HG02885 (cell line): ENCODE results near the gene BNIP3.
"Not testable (repeated sequence)": the region's sequence is repeated elsewhere in the genome, so short reads cannot be mapped to it uniquely, and the experiment has no call there.

ENCODE experiments used
- ATAC-seq: cut with Tn5 transposase; IDR thresholded peaks from one replicate; pipeline ENCODE4 v1.9.1; 2021; ENCODE audit warnings: mild to moderate bottlenecking; ENCODE audit not compliant: unreplicated experiment, poor library complexity

The BNIP3 gene

DNA sequence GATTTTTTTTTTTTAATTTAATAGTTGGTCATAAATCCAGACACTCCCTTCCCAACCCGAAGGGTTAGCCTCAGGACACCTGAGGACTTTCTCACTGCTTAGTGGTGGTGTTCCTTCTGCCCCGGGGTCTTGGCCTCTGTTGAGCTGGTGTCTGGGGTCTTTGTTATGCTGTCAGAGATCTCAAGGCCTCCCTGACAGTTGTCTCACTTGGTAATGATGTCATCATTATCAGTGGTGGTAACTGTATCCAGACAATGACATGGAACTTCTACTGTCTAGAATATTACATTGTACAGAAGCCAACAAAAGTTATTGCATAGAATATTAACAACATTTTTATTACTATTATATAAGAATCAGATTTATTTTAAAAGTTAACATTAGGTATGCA, 48.0 kb downstream of the BNIP3 start:
- ATAC-seq = no peak

DNA sequence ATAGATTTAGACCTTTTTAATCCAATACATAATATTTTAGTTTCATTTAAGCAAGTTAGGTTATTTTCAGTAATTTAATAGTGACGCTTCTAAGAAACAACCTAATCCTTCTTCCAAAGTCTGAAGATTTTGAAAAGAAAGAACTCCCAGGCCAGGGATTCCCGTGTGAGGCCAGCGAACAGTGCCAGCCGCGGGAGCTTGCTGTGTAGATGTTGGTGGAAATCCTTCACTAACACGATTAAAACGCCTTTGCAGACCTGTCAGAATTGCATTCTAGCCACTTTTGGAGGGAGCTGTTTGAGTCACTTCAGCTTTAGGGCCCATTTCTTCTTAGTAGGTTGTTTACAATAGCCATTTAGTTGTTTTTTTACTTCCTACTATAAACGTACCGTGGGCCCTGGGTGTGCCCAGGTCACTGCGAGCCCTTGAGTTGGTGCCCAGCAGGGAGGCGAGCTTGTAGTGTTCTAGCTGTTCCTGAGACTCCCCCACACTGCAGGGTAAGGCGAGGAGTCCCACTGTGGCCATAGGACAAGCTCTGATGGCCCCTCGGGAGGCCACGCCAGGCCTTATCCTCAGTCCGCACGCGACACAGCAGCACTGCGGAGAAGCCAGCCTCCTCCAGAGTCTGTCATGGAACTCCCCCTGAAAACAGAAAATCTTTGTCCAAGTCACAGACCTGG, 48.6 kb downstream of the BNIP3 start:
- ATAC-seq = no peak

DNA sequence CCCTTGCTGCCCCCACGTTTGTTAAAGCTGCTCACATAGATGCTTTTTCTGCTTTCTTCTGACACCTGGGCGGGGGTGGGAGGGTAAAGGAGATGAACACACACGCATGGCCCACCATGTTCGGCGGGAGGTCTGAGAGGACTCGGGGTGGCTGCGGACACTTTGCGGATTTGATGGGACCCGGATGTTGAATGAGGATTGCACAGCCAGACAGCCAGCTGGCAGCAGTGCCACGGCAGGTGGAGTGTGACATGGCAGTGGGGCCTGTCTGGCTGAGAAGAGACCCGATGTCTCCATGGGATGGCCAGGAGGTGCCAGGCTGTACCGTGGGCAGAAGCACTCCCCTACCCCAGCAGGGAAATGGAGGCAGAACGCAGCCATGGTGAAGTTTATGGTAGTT, 49.7 kb downstream of the BNIP3 start:
- ATAC-seq = no peak

DNA sequence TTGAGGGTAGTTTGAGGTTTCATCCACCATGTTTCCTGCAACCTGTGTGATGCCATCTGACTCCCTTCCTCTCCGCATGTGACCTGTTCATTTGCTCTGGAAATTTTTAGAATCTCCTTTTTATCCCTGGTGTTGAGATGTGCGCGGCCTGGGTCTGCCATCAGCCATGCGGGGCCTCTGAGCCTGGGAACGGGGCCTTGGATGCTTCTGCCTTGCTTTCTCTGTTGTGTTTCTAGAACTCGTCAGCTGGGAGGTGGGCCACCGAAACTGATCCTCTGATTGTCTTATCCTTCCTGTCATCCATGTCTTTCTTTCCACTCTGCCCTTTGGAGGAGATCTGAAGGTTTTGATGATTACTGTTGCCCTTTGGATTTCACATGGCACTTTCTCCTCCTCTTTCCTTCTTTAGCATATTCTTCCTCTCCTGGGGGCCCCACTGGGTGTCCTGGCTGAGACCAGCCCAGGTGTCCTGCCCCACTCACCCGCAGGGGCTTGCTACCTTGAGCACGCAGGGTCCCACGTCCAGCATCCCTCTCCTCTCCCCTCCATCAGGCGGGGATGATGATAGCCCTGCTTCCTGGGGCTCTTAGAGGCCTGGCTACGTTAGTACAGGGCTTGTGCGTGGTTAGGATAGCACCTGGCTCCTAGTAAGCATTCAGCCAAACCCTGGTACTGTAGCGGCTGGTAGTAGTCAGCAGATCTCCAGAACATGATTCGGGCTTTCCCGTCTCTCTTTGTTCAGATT, 51.0 kb downstream of the BNIP3 start:
- no peak for ATAC-seq

DNA sequence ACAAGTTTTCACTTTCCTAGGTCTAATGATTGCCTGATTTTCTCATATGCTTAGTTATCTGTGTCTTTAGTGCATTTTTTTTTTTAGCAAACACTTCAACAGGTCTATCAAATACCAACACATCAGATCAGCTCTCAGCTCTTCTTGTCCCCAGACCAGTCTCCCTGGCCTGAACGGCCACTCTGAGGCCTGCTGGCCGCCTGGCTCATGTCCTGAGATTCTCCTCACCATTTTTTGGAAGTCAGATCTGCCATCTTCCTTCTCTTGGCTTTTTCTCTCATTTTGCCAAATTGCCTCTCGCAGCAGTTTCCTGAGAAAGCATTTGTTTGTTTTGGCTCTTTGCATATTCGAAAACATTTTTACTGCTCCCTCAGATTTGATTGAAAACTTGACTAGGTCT, 51.6 kb downstream of the BNIP3 start:
- no peak for ATAC-seq

DNA sequence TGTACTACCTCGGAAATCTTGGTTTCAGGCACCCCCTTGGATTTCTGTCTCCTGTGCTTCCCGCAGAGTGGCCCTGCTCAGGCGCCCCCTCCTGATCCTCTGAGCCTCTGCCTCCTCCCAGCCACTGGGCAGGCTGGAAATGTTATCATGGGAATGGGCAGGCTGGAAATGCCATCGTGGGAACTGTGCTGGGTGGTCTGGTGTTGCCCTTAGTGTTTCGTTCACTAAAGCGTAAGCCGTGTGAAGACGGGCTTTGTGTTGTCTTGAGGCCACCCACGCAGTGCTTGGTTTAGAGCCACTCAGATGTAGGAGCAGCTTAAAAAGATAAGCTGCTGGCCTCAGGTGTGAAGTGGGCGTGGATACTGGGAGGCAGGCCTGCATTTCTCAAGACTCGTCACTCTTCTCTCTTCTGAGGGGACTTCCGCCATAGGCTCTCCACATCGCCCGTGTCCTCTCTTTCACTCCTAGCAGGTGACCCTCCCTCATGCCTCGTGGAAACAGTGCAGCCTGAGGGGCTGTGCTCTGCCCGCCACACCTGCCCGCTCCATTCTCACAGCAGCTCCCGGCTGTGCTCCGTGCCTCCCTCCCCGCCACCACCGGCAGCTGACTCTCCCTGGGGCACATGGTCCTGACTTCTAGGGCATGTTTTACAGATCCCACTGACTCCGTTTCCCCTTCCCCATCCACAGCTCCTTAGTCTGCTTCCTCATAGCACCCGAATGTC, 52.4 kb downstream of the BNIP3 start:
- no peak for ATAC-seq

DNA sequence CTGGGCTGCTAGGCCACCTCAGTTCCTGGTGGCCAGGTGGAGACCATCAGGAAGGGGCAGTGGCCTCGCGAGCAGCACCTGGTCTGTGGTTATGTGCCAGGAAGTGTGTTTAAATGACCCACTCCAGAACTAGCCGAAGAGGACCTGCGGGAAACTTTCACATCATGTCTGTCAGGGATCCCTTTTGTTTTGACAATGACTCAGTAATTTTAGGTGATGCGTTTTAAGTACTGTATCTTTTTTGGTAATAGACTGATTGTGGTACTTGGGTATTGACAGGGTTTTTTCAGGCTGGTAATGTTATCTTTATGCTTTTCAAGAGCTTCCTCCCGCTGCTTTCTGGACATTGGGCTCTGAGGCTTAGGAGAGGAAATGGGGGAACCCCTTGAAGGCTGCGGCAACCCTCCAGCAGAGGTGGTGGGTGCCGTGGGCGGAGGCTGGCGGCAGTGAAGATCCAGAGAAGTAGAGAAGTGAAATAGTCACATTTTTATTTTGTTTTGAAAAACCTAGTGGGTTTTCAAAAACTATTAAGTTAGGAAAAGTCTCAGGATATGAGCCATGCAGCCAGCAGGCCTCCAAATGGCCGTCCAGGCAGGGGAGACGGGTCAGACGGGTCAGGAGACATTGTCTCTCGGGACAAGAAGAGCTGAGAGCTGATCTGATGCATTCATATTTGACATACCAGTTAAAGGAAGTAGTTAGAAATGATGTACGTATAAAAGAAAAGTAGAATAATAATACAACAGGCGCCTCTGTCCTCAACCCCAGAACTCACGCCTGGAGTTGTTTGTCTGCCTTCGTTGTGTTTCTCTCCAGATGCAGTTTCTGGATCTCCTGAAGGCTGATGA, 53.3 kb downstream of the BNIP3 start:
- peak; percentile 91 for ATAC-seq

DNA sequence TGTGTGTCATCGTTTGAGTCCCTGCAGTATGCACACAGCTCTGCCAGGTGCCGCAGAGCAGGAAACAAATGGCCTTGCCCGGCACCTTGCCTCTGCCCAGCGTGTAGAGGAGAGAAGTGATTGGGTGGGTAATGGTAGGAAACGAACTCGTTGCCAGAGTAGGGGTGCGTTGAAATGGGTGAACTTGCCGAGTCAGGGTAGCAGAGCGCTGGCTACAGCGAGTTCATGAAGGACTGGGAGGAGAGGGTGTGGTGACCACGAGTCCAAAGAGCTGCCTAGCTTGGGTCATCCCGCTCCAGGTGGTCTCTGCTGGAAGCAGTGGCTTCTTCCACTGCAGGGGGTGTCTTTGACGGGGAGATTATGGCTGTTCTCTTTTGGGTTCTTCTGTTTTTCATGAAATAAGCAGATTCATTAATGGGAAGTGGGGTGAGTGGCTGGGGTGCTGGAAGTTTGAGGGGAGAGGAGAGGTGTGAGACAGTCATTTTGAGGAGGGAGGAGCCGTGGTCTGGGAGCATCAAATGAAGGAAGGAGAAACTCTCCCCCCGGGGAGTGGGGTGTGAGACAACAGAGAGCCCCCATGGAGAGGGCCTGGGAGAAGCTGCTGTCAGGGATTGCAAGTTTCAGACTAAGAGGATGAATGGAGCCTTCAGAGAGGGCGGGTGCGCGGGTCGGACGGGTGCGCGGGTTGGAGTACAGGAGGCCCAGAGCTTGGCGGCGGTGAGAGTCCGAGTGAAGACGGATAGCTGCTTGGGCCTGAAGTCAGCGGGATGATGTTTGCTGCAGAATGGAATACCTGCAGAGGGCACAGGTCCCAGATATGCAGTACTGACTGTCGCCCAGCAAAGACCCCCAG, 54.8 kb downstream of the BNIP3 start:
- no peak for ATAC-seq

DNA sequence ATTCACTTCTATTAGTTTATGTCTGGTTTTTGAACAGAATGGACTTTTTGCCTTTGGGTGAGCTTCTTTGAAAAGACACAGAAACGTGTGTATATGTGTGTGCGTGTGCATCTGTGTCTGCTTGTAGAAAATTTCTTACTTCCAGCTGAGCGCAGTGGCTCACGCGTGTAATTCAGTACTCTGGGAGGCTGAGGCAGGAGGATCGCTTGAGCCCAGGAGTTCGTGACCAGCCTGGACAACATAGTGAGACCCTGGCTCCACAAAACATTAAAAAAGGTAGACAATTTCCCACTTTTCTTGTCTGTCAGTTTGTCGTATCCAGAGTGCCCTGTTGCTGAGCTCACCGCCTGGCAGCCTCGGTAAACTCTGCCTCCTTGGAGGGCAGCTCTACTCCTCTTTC, 55.5 kb downstream of the BNIP3 start:
- no peak for ATAC-seq

DNA sequence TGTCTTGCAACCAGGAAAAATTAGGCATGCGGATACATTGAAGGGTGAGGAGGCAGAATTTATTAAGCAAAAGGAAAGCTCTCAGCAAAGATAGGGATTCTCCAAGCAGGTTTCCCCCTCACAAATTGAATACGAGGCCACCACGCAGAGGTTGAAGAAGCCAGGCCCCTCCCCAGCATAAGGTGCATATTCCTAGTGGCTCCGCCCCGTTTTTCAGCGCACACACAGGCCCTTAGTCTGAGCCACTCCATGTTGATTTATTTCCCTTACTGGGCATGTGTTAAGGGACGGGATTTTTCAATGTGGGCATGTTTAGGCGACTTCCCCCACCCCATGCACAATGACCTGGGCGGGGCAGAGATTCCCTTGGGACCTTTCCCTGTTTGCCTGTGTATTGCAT, 56.0 kb downstream of the BNIP3 start:
- no peak for ATAC-seq

DNA sequence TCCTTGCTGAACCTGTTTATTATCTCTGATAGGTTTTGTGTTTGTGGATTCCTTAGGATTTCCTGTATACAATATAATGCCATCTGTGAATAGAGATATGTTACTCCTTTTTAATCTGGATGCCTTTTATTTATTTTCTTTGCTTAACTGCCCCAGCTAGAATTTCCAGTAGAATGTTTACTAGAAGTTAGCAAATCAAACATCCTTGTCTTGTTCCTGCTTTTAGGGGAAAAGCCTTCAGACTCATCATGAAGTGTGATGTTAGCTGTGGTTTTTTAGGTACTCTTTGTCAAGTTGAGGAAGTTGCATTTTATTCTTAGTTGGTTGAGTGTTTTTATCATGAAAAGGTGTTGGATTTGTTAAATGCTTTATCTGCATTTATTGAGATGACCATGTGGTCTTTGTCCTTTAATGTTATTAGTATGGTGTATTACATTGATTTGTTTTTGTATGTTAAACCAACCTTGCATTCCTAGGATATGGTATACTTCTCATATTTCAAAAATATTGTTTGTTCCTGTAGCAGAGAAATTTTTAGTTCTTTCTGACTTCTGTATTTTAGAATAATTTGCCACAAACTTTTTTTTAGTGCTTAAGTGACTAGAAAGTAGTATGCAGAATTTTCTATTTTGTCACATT, 56.6 kb downstream of the BNIP3 start:
- no peak for ATAC-seq

DNA sequence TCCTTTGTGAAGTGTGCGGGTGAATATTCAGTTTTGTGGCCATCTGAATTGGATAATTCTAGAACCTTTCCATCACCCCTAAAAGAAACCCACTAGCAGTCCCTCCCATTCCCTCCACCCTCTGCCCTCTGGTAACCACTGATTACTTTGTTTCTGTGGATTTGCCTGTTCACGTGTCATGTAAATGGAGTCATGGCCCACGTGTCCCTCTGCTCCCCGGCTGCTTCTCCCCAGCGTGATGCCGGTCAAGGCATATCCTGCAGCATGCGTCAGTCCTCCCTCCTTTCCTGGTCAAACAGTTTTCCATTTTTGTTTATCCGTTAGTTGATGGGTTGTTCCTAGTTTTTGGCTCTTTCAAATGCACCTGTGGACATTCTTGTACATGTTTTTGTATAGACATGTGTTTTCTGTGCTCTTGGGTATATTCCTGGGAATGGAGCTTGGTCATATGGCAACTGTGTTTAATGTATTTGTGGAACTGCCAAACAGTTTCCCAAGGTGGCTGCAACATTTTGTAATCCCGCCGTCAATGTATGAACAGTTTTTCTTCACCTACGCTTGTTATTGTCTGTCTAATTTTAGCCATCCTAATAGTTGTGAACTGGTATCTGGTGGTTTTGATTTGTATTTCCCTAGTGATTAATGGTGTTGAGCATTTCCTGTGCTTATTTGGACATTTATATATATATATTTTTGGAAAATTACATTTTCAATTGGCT, 58.5 kb downstream of the BNIP3 start:
- ATAC-seq = no peak

DNA sequence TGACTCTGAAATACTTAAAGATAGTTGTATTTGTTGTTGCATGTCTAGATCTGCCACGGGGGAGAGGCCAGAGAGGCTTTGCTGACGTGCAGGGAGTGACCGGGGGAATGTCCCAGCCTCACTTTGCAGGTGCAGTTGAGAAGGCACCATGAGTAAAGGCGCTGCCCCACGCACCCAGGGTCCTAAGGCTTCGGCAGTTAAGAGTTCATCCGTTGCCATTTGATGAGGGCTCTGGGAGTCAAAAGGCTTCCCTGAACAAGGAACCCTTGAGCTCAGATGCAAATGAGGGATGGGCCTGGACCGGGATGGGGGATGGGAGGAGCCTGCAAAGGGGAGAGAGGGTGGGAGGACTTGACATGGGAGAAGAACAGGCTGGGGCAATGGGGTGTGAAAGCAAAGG, 60.5 kb downstream of the BNIP3 start:
- peak; percentile 74 for ATAC-seq

DNA sequence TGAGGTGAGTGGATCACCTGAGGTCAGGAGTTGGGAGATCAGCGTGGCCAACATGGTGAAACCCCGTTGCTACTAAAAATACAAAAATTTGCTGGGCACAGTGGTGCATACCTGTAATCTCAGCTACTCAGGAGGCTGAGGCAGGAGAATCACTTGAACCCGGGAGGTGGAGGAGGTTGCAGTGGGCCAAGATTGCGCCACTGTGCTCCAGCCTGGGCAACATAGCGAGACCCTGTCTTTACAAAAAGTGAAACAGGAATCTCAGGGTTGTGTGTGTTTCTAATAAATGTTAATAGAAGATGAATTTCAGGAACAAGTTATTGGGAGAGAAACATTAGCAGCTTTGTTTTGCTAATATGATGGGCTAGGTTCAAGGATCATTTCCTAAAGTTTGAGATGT, 61.0 kb downstream of the BNIP3 start:
- ATAC-seq = no peak

DNA sequence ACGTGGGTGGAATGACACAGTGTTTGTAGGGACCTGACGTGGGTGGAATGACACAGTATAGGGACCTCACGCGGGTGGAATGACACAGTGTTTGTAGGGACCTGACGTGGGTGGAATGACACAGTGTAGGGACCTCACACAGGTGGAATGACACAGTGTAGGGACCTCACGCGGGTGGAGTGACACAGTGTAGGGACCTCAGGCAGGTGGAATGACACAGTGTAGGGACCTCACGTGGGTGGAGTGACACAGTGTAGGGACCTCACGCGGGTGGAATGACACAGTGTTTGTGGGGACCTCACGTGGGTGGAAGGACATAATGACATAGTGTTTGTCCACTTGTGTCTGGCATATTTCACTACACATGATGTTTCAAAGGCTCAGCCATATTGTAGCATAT, 61.6 kb downstream of the BNIP3 start:
- no peak for ATAC-seq

DNA sequence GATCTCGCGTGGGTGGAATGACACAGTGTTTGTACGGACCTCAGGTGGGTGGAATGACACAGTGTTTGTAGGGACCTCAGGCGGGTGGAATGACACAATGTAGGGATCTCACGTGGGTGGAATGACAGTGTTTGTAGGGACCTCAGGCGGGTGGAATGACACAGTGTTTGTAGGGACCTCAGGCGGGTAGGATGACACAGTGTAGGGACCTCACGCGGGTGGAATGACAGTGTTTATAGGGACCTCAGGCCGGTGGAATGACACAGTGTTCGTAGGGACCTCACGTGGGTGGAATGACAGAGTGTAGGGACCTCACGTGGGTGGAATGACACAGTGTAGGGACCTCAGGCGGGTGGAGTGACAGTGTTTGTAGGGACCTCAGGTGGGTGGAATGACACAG, 62.3 kb downstream of the BNIP3 start:
- ATAC-seq = not testable (repeated sequence)
